ENCODE data around the gene IQGAP2. TPM values are rescaled to one million over a fixed set of nuclear protein-coding genes. Genes with fewer than 3 reads are reported as not detected.

Gene IQGAP2
- total RNA-seq, 1 donor, result 0.36 TPM

- H3K9me3 ChIP-seq (ENCODE audit: low read depth, low read length), result no peaks in the 10 kb centered on the region
- TF ChIP-seq CTCF (IDR thresholded peaks at IDR 0.05; ENCODE audit: extremely low read depth, low read depth, low read length), result no peak
- no peak overlapping the region for H3K4me3 ChIP-seq (ENCODE audit: insufficient read depth, low read length)
- H3K36me3 ChIP-seq (ENCODE audit: insufficient read depth, low read length), result no peaks in the 10 kb centered on the region
- no peaks in the 10 kb centered on the region for H4K20me1 ChIP-seq (ENCODE audit: insufficient read depth, low read length)
- DNase-seq (ENCODE audit: insufficient read length, low spot score, missing footprints), result no peak
- H2AFZ ChIP-seq (ENCODE audit: low read length), result no peak overlapping the region
- no peaks in the 10 kb centered on the region for H3K79me2 ChIP-seq (ENCODE audit: insufficient read depth, low read length)
- H3K27me3 ChIP-seq (ENCODE audit: insufficient read depth, low read length), result no peaks in the 10 kb centered on the region
- H3K4me2 ChIP-seq (ENCODE audit: insufficient read depth, low read length), result no peak overlapping the region
- no peaks in the 10 kb centered on the region for H3K4me1 ChIP-seq (ENCODE audit: insufficient read depth, low read length)
- no peak overlapping the region for H3K27ac ChIP-seq (ENCODE audit: low read depth, low read length)
Measured at GRCh38 chr5:76475936-76476335, 72.9 kb downstream of the IQGAP2 start.

GRCh38 chr5:76476474-76477038, 73.5 kb downstream of the IQGAP2 start:
- Histone ChIP-seq H3K27ac (ENCODE audit: low read depth, low read length) (no peak overlapping the region), H3K4me1 (ENCODE audit: insufficient read depth, low read length) (no peaks in the 10 kb centered on the region), H3K79me2 (ENCODE audit: insufficient read depth, low read length) (no peaks in the 10 kb centered on the region), H3K27me3 (ENCODE audit: insufficient read depth, low read length) (no peaks in the 10 kb centered on the region), H4K20me1 (ENCODE audit: insufficient read depth, low read length) (no peaks in the 10 kb centered on the region), H3K9me3 (ENCODE audit: low read depth, low read length) (no peaks in the 10 kb centered on the region), H2AFZ (ENCODE audit: low read length) (no peak overlapping the region), H3K4me3 (ENCODE audit: insufficient read depth, low read length) (no peak overlapping the region), H3K36me3 (ENCODE audit: insufficient read depth, low read length) (no peaks in the 10 kb centered on the region), H3K4me2 (ENCODE audit: insufficient read depth, low read length) (no peak overlapping the region)
- no peak for TF ChIP-seq CTCF (IDR thresholded peaks at IDR 0.05; ENCODE audit: extremely low read depth, low read depth, low read length)
- DNase-seq (ENCODE audit: insufficient read length, low spot score, missing footprints), result no peak

GRCh38 chr5:76477061-76477460, 74.0 kb downstream of the IQGAP2 start:
- Histone ChIP-seq H3K4me1 (ENCODE audit: insufficient read depth, low read length) (no peaks in the 10 kb centered on the region), H3K79me2 (ENCODE audit: insufficient read depth, low read length) (no peaks in the 10 kb centered on the region), H3K4me2 (ENCODE audit: insufficient read depth, low read length) (no peak overlapping the region), H3K9me3 (ENCODE audit: low read depth, low read length) (no peaks in the 10 kb centered on the region), H4K20me1 (ENCODE audit: insufficient read depth, low read length) (no peaks in the 10 kb centered on the region), H3K36me3 (ENCODE audit: insufficient read depth, low read length) (no peaks in the 10 kb centered on the region), H3K27ac (ENCODE audit: low read depth, low read length) (no peak overlapping the region), H3K4me3 (ENCODE audit: insufficient read depth, low read length) (no peak overlapping the region), H3K27me3 (ENCODE audit: insufficient read depth, low read length) (no peaks in the 10 kb centered on the region), H2AFZ (ENCODE audit: low read length) (no peak overlapping the region)
- TF ChIP-seq CTCF (IDR thresholded peaks at IDR 0.05; ENCODE audit: extremely low read depth, low read depth, low read length), result no peak
- DNase-seq (ENCODE audit: insufficient read length, low spot score, missing footprints), result no peak

GRCh38 chr5:76477571-76477970, 74.5 kb downstream of the IQGAP2 start:
- no peak overlapping the region for H3K4me3 ChIP-seq (ENCODE audit: insufficient read depth, low read length)
- H3K27me3 ChIP-seq (ENCODE audit: insufficient read depth, low read length), result no peaks in the 10 kb centered on the region
- H3K36me3 ChIP-seq (ENCODE audit: insufficient read depth, low read length), result no peaks in the 10 kb centered on the region
- H3K9me3 ChIP-seq (ENCODE audit: low read depth, low read length), result no peaks in the 10 kb centered on the region
- DNase-seq (ENCODE audit: insufficient read length, low spot score, missing footprints), result no peak
- H4K20me1 ChIP-seq (ENCODE audit: insufficient read depth, low read length), result no peaks in the 10 kb centered on the region
- no peak for TF ChIP-seq CTCF (IDR thresholded peaks at IDR 0.05; ENCODE audit: extremely low read depth, low read depth, low read length)
- H3K79me2 ChIP-seq (ENCODE audit: insufficient read depth, low read length), result no peaks in the 10 kb centered on the region
- H3K27ac ChIP-seq (ENCODE audit: low read depth, low read length), result no peak overlapping the region
- H2AFZ ChIP-seq (ENCODE audit: low read length), result no peak overlapping the region
- no peak overlapping the region for H3K4me2 ChIP-seq (ENCODE audit: insufficient read depth, low read length)
- no peaks in the 10 kb centered on the region for H3K4me1 ChIP-seq (ENCODE audit: insufficient read depth, low read length)

All from osteoblast (primary cell).